ENCODE data around the gene OTUB2.

The OTUB2 gene

GRCh38 chr14:93996130-93996695 is 29.9 kb upstream of the OTUB2 start:
- no peak overlapping the region for H3K4me3 ChIP-seq (ENCODE audit: low read depth in 1 of 5, low read length in 5 of 5)

GRCh38 chr14:93997082-93997481 is 29.1 kb upstream of the OTUB2 start, which contains the start of gene CCDC197:
CCDC197 (plus strand) TSS chr14:93997301; CDS start chr14:93998132, 831 bp downstream.
- Histone ChIP-seq H3K36me3 (ENCODE audit: control insufficient read depth in 5 of 5, insufficient read depth in 5 of 5, low read length in 5 of 5) (no peaks in the 10 kb centered on the region), H3K27ac (ENCODE audit: low read depth, low read length) (no peak within 1 kb of the TSS), H3K4me1 (ENCODE audit: control insufficient read depth in 5 of 5, insufficient read depth in 5 of 5, low read length in 5 of 5) (peaks cover 0 to 7% (median 0%) of the 10 kb centered on the region in 5 donors), H3K9me3 (ENCODE audit: control insufficient read depth in 5 of 5, low read length in 5 of 5) (no peaks in the 10 kb centered on the region), H3K9ac (ENCODE audit: low read length in 5 of 5) (no peak within 1 kb of the TSS), H3K27me3 (ENCODE audit: control insufficient read depth in 5 of 5, insufficient read depth in 4 of 5, low read length in 5 of 5) (peaks cover 26 to 47% (median 28%) of the 10 kb centered on the region in 5 donors), H3K4me3 (ENCODE audit: low read depth in 1 of 5, low read length in 5 of 5) (no peak within 1 kb of the TSS)

More at GRCh38 chr14:93996130-93996695, 29.9 kb upstream of the OTUB2 start:
- H3K36me3 ChIP-seq (ENCODE audit: control insufficient read depth in 5 of 5, insufficient read depth in 5 of 5, low read length in 5 of 5) = no peaks in the 10 kb centered on the region
- H3K9me3 ChIP-seq (ENCODE audit: control insufficient read depth in 5 of 5, low read length in 5 of 5) = no peaks in the 10 kb centered on the region
- peaks cover 0 to 1% (median 0%) of the 10 kb centered on the region in 5 donors for H3K4me1 ChIP-seq (ENCODE audit: control insufficient read depth in 5 of 5, insufficient read depth in 5 of 5, low read length in 5 of 5)
- no peak overlapping the region for H3K9ac ChIP-seq (ENCODE audit: low read length in 5 of 5)
- no peak overlapping the region for H3K27ac ChIP-seq (ENCODE audit: low read depth, low read length)
- H3K27me3 ChIP-seq (ENCODE audit: control insufficient read depth in 5 of 5, insufficient read depth in 4 of 5, low read length in 5 of 5) = peaks cover 23 to 41% (median 24%) of the 10 kb centered on the region in 5 donors

GRCh38 chr14:93997916-93998870 is 27.9 kb upstream of the OTUB2 start:
- peaks cover 0 to 7% (median 0%) of the 10 kb centered on the region in 5 donors for H3K4me1 ChIP-seq (ENCODE audit: control insufficient read depth in 5 of 5, insufficient read depth in 5 of 5, low read length in 5 of 5)
- H3K4me3 ChIP-seq (ENCODE audit: low read depth in 1 of 5, low read length in 5 of 5) = no peak overlapping the region
- no peaks in the 10 kb centered on the region for H3K9me3 ChIP-seq (ENCODE audit: control insufficient read depth in 5 of 5, low read length in 5 of 5)
- peaks cover 26 to 47% (median 28%) of the 10 kb centered on the region in 5 donors for H3K27me3 ChIP-seq (ENCODE audit: control insufficient read depth in 5 of 5, insufficient read depth in 4 of 5, low read length in 5 of 5)
- no peak overlapping the region for H3K27ac ChIP-seq (ENCODE audit: low read depth, low read length)
- no peaks in the 10 kb centered on the region for H3K36me3 ChIP-seq (ENCODE audit: control insufficient read depth in 5 of 5, insufficient read depth in 5 of 5, low read length in 5 of 5)
- no peak overlapping the region for H3K9ac ChIP-seq (ENCODE audit: low read length in 5 of 5)

- no peaks in the 10 kb centered on the region for H3K9me3 ChIP-seq (ENCODE audit: control insufficient read depth in 5 of 5, low read length in 5 of 5)
- H3K36me3 ChIP-seq (ENCODE audit: control insufficient read depth in 5 of 5, insufficient read depth in 5 of 5, low read length in 5 of 5) = no peaks in the 10 kb centered on the region
- no peak overlapping the region for H3K27ac ChIP-seq (ENCODE audit: low read depth, low read length)
- no peak overlapping the region for H3K9ac ChIP-seq (ENCODE audit: low read length in 5 of 5)
- H3K4me3 ChIP-seq (ENCODE audit: low read depth in 1 of 5, low read length in 5 of 5) = no peak overlapping the region
- peaks cover 26 to 47% (median 28%) of the 10 kb centered on the region in 5 donors for H3K27me3 ChIP-seq (ENCODE audit: control insufficient read depth in 5 of 5, insufficient read depth in 4 of 5, low read length in 5 of 5)
- peaks cover 0 to 7% (median 0%) of the 10 kb centered on the region in 5 donors for H3K4me1 ChIP-seq (ENCODE audit: control insufficient read depth in 5 of 5, insufficient read depth in 5 of 5, low read length in 5 of 5)
These were observed 27.2 kb upstream of the OTUB2 start for GRCh38 chr14:93998871-93999403.

GRCh38 chr14:93999573-93999972 is 26.6 kb upstream of the OTUB2 start:
- H3K36me3 ChIP-seq (ENCODE audit: control insufficient read depth in 5 of 5, insufficient read depth in 5 of 5, low read length in 5 of 5) = no peaks in the 10 kb centered on the region
- no peak overlapping the region for H3K4me3 ChIP-seq (ENCODE audit: low read depth in 1 of 5, low read length in 5 of 5)
- no peak overlapping the region for H3K27ac ChIP-seq (ENCODE audit: low read depth, low read length)
- H3K9ac ChIP-seq (ENCODE audit: low read length in 5 of 5) = no peak overlapping the region
- peaks cover 30 to 46% (median 33%) of the 10 kb centered on the region in 5 donors for H3K27me3 ChIP-seq (ENCODE audit: control insufficient read depth in 5 of 5, insufficient read depth in 4 of 5, low read length in 5 of 5)
- peaks cover 0 to 7% (median 0%) of the 10 kb centered on the region in 5 donors for H3K4me1 ChIP-seq (ENCODE audit: control insufficient read depth in 5 of 5, insufficient read depth in 5 of 5, low read length in 5 of 5)
- no peaks in the 10 kb centered on the region for H3K9me3 ChIP-seq (ENCODE audit: control insufficient read depth in 5 of 5, low read length in 5 of 5)

- Histone ChIP-seq H3K4me3 (ENCODE audit: low read depth in 1 of 5, low read length in 5 of 5) (no peak overlapping the region), H3K27me3 (ENCODE audit: control insufficient read depth in 5 of 5, insufficient read depth in 4 of 5, low read length in 5 of 5) (peaks cover 33 to 47% (median 40%) of the 10 kb centered on the region in 5 donors), H3K9me3 (ENCODE audit: control insufficient read depth in 5 of 5, low read length in 5 of 5) (no peaks in the 10 kb centered on the region), H3K36me3 (ENCODE audit: control insufficient read depth in 5 of 5, insufficient read depth in 5 of 5, low read length in 5 of 5) (no peaks in the 10 kb centered on the region), H3K9ac (ENCODE audit: low read length in 5 of 5) (no peak overlapping the region), H3K4me1 (ENCODE audit: control insufficient read depth in 5 of 5, insufficient read depth in 5 of 5, low read length in 5 of 5) (peaks cover 0 to 7% (median 0%) of the 10 kb centered on the region in 5 donors), H3K27ac (ENCODE audit: low read depth, low read length) (no peak overlapping the region)
These were observed 25.9 kb upstream of the OTUB2 start for GRCh38 chr14:94000267-94000666.

GRCh38 chr14:94001016-94001415 is 25.1 kb upstream of the OTUB2 start:
- no peak overlapping the region for H3K4me3 ChIP-seq (ENCODE audit: low read depth in 1 of 5, low read length in 5 of 5)
- no peak overlapping the region for H3K9ac ChIP-seq (ENCODE audit: low read length in 5 of 5)
- H3K27ac ChIP-seq (ENCODE audit: low read depth, low read length) = no peak overlapping the region
- no peaks in the 10 kb centered on the region for H3K9me3 ChIP-seq (ENCODE audit: control insufficient read depth in 5 of 5, low read length in 5 of 5)
- peaks cover 0 to 7% (median 0%) of the 10 kb centered on the region in 5 donors for H3K4me1 ChIP-seq (ENCODE audit: control insufficient read depth in 5 of 5, insufficient read depth in 5 of 5, low read length in 5 of 5)
- H3K27me3 ChIP-seq (ENCODE audit: control insufficient read depth in 5 of 5, insufficient read depth in 4 of 5, low read length in 5 of 5) = peaks cover 32 to 40% (median 35%) of the 10 kb centered on the region in 5 donors
- no peaks in the 10 kb centered on the region for H3K36me3 ChIP-seq (ENCODE audit: control insufficient read depth in 5 of 5, insufficient read depth in 5 of 5, low read length in 5 of 5)

GRCh38 chr14:94001501-94002396 is 24.4 kb upstream of the OTUB2 start:
- Histone ChIP-seq H3K27me3 (ENCODE audit: control insufficient read depth in 5 of 5, insufficient read depth in 4 of 5, low read length in 5 of 5) (peaks cover 29 to 36% (median 32%) of the 10 kb centered on the region in 5 donors), H3K27ac (ENCODE audit: low read depth, low read length) (no peak overlapping the region), H3K9ac (ENCODE audit: low read length in 5 of 5) (no peak overlapping the region), H3K4me3 (ENCODE audit: low read depth in 1 of 5, low read length in 5 of 5) (no peak overlapping the region), H3K4me1 (ENCODE audit: control insufficient read depth in 5 of 5, insufficient read depth in 5 of 5, low read length in 5 of 5) (peaks cover 0 to 7% (median 0%) of the 10 kb centered on the region in 5 donors), H3K9me3 (ENCODE audit: control insufficient read depth in 5 of 5, low read length in 5 of 5) (no peaks in the 10 kb centered on the region), H3K36me3 (ENCODE audit: control insufficient read depth in 5 of 5, insufficient read depth in 5 of 5, low read length in 5 of 5) (no peaks in the 10 kb centered on the region)

GRCh38 chr14:94003397-94003796 is 22.7 kb upstream of the OTUB2 start:
- Histone ChIP-seq H3K4me3 (ENCODE audit: low read depth in 1 of 5, low read length in 5 of 5) (no peak overlapping the region), H3K36me3 (ENCODE audit: control insufficient read depth in 5 of 5, insufficient read depth in 5 of 5, low read length in 5 of 5) (no peaks in the 10 kb centered on the region), H3K4me1 (ENCODE audit: control insufficient read depth in 5 of 5, insufficient read depth in 5 of 5, low read length in 5 of 5) (peaks cover 0 to 7% (median 0%) of the 10 kb centered on the region in 5 donors), H3K27me3 (ENCODE audit: control insufficient read depth in 5 of 5, insufficient read depth in 4 of 5, low read length in 5 of 5) (peaks cover 22 to 31% (median 25%) of the 10 kb centered on the region in 5 donors), H3K27ac (ENCODE audit: low read depth, low read length) (no peak overlapping the region), H3K9ac (ENCODE audit: low read length in 5 of 5) (no peak overlapping the region), H3K9me3 (ENCODE audit: control insufficient read depth in 5 of 5, low read length in 5 of 5) (no peaks in the 10 kb centered on the region)
